Measurements from ENCODE around the gene MAPKAP1.

MAPKAP1 gene

DNA sequence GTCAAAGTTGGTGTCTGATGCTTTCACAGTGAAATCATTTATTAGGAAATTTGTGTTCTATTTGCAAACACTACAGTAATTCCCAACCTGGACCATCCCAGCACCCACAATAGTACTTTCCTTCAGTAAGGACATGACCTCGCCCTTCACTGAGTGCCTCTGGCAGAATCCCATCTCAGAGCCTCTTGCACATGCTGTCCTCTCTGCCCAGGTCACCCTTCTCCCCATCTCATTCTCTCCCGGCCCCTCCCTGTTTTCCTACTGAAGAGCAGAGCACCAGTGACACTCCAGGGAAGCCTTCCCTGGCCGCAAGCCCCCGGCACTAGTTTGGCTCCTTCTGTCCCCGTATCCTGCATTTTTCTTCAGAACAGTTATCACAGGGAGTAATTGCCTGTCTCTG is 220.4 kb downstream of the MAPKAP1 start:
- DNase-seq (ENCODE audit: low read depth) = no peak
- TF ChIP-seq, protein P1, sequence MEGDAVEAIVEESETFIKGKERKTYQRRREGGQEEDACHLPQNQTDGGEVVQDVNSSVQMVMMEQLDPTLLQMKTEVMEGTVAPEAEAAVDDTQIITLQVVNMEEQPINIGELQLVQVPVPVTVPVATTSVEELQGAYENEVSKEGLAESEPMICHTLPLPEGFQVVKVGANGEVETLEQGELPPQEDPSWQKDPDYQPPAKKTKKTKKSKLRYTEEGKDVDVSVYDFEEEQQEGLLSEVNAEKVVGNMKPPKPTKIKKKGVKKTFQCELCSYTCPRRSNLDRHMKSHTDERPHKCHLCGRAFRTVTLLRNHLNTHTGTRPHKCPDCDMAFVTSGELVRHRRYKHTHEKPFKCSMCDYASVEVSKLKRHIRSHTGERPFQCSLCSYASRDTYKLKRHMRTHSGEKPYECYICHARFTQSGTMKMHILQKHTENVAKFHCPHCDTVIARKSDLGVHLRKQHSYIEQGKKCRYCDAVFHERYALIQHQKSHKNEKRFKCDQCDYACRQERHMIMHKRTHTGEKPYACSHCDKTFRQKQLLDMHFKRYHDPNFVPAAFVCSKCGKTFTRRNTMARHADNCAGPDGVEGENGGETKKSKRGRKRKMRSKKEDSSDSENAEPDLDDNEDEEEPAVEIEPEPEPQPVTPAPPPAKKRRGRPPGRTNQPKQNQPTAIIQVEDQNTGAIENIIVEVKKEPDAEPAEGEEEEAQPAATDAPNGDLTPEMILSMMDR (IDR thresholded peaks at IDR 0.05; ENCODE audit: low read length, missing control alignments) = no peak
- H3K4me3 ChIP-seq (replicated peaks; ENCODE audit: low read depth, low read length) = no peak overlapping the region

DNA sequence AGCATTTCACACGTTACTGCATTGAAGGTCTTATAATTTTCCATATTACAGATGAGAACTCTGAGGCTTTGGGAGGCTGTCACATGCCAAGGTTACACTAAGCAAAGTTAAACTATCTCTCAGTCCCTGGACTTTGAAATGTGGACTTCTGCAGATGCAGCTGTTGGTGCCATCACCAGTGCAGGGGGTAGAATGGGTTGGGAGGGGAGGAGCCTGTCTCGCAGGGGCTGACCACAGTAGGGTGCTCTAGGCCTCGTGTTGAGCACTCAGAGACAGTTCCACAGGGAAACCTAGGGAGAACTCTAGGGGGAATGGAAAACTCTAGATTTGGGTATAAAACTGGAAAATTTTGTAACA is 220.9 kb downstream of the MAPKAP1 start:
- DNase-seq (ENCODE audit: low read depth) = no peak
- TF ChIP-seq, protein P1 (IDR thresholded peaks at IDR 0.05; ENCODE audit: low read length, missing control alignments) = no peak
- H3K4me3 ChIP-seq (replicated peaks; ENCODE audit: low read depth, low read length) = no peak overlapping the region

DNA sequence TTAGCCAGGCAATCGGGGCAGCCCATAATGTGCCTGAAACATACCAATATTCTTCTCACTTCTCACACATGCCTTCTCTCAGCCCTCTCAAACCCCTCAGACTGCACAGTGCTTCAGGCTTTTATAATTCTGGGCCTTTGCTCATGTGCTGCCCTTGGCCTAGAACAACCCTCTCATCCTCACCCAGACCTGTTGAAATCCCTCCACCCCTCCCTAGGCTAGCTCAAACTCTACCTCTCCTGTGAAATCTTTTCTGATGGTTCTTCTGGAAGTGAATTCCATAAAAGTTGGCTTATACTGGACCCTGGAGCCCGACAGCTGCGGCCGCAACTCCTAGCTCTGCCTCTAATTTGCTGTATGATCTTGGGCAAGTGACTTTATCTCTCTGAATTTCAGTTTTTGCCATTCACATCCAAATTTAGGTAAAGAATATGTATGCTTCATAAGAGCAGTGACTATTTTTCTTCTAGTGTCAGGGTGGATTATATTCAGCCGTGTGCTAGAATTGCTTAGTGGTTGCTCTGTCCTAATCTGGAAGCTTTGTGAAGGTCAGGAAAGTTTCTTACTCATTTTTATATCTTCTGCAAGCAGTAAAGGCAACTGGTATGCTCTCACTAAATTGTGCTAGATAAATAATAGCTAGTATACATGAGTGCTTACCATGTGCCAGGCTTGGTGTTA is 221.4 kb downstream of the MAPKAP1 start:
- no peak overlapping the region for H3K4me3 ChIP-seq (replicated peaks; ENCODE audit: low read depth, low read length)
- DNase-seq (ENCODE audit: low read depth) = no peak
- TF ChIP-seq, protein P1 (IDR thresholded peaks at IDR 0.05; ENCODE audit: low read length, missing control alignments) = no peak

DNA sequence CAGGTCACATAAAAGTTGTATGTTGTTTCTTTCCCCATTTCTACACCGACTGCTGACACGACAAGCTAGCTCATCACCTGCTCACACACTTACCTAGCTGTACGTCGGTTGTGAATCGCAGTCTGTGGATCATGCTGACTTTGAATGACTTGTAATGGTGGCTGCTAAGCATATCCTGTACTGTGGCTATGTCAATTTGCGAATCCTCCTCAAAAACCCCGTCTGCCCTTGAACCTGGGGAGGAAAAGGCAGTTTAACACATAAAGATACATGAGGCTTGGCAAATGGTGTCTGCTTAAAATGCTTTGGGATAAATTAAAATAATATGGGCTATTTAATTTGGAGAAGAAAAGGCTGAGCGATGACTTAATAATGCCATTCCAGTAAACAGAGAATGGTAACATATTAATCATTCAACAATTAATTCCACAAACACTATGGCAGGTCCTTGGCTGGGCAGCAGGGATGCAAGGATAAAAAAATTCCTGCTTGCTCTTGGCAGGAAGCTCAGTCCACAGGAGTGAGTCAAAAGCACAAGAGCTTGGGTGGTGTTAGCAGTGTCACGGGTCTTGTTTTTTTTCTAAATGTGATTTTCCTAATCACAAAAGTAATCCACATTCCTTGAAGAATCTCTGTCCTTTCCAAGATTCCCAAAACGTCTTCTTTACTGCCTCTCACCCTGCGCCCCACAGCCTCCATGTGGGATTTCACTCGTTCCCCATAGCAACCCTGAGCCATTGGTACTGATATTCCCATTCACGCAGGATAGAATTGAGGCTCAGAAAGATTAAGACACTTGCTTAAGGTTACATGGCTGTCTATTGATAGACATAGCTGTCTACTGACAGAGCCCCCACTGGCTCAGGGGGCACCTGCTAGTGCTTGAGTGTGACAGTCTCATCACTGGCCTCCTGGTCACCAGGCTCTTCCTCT is 222.4 kb downstream of the MAPKAP1 start:
- H3K4me3 ChIP-seq (replicated peaks; ENCODE audit: low read depth, low read length) = no peak overlapping the region
- peak; percentile 76 for DNase-seq (ENCODE audit: low read depth)
- TF ChIP-seq, protein P1 (IDR thresholded peaks at IDR 0.05; ENCODE audit: low read length, missing control alignments) = no peak

DNA sequence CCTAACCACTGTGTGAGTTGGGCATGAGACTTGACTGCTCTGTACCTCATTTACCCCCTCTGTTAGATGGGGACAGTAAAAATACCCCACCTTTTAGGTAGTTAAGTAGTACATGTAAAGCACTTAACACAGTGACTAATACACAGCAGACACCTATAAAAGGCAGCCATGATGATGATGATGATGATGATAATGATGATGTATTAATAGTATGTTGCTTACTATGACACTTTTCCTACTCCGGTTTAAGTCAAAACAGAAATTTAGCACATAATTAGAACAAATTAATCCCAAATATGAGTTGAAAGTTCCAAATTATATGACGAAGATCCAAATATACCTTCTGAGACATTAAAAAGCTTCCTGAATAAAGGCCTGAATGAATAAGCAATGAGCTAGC is 223.3 kb downstream of the MAPKAP1 start:
- no peak overlapping the region for H3K4me3 ChIP-seq (replicated peaks; ENCODE audit: low read depth, low read length)
- TF ChIP-seq, protein P1 (IDR thresholded peaks at IDR 0.05; ENCODE audit: low read length, missing control alignments) = no peak
- DNase-seq (ENCODE audit: low read depth) = no peak

DNA sequence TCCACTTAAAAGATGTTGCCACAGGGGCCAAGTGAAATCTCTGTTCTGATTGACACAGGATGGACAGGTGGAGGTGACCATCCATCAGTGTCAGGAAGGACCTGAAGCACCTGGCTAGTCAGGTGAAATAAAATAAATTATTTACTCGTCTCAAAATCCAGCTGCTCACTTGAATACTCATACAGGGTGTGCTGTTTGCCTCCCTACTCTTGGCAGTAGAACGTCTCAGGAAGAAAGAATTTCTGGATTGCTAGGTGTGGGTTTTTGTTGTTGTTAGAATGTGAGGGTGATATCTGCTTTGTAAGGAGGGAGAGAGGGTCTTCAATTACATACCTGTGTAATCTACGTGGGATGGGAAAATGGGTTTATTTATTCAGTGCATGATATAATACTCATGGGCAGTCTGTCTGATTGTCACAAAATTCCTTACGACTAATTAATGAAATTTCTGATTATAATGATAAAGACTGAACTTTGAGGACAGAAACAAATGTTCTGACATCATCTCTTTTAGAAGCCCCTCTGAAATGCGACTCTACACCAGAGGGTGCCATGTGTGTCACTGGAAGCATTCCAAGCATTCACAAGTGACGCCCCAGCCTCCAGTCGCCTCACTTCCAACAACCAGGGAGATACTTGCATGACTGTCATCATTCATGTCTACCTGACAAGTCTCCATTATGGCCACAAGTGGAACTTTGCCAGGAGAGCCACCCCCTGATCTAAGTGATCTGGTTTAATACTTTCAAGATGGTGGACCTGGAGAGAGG is 227.0 kb downstream of the MAPKAP1 start:
- no peak for DNase-seq (ENCODE audit: low read depth)
- TF ChIP-seq, protein P1 (IDR thresholded peaks at IDR 0.05; ENCODE audit: low read length, missing control alignments) = no peak

More for the DNA sequence above, 227.0 kb downstream of the MAPKAP1 start:
- no peak overlapping the region for H3K4me3 ChIP-seq (replicated peaks; ENCODE audit: low read depth, low read length)
